SK-N-SH (cell line): ENCODE measurements around the gene RNGTT.

Experiments
- CTCF ChIP-seq: fragments of 200-600 bp; sonication (generic); IDR thresholded peaks from 2 replicates; pipeline ENCODE4 v1.6.1; 2017; ENCODE audit warnings: antibody characterized with exemption, mild to moderate bottlenecking, moderate library complexity
- EP300 ChIP-seq, 2 experiments: IDR thresholded peaks; 2 replicates each; pipeline versions ENCODE4 v1.4.0 to v1.6.1; 2012; ENCODE audit warnings: borderline replicate concordance in 1 of 2, low read depth in 1 of 2, low read length in 1 of 2
- FOXM1 ChIP-seq: IDR thresholded peaks from 2 replicates; pipeline ENCODE4 v1.4.0; 2012; ENCODE audit warnings: low read depth, mild to moderate bottlenecking
- GABPA ChIP-seq: IDR thresholded peaks from 2 replicates; pipeline ENCODE4 v1.4.0; 2012; ENCODE audit warnings: low read depth, mild to moderate bottlenecking
- JUND ChIP-seq: IDR thresholded peaks from 2 replicates; pipeline ENCODE4 v1.4.0; 2012
- RAD21 ChIP-seq: IDR thresholded peaks from 2 replicates; pipeline ENCODE4 v1.6.1; 2012; ENCODE audit warnings: mild to moderate bottlenecking, low read length
- YY1 ChIP-seq: IDR thresholded peaks from 2 replicates; pipeline ENCODE4 v1.4.0; 2012; ENCODE audit warnings: low read depth, mild to moderate bottlenecking

- TF ChIP-seq YY1 (no peak), CTCF (no peak), EP300 (IDR thresholded peaks at IDR 0.05; ENCODE audit: borderline replicate concordance in 1 of 2, low read depth in 1 of 2, low read length in 1 of 2) (no peak), FOXM1 (no peak), JUND (no peak), RAD21 (no peak), GABPA (no peak)
These were observed 49.2 kb downstream of the RNGTT start for GRCh38 chr6:88914180-88914579.
